Rectal smooth muscle tissue (tissue), 1 donor: ENCODE results near the gene PDE4A.
"Not testable (repeated sequence)": the region's sequence is repeated elsewhere in the genome, so short reads cannot be mapped to it uniquely, and the experiment has no call there.

ENCODE experiments used
- H3K27ac ChIP-seq: one replicate; pipeline ENCODE4 v1.7.0; 2013; ENCODE audit warnings: low read depth, low read length, inconsistent platforms
- H3K27me3 ChIP-seq: one replicate; pipeline ENCODE4 v1.7.0; 2013; ENCODE audit warnings: low read length; ENCODE audit not compliant: control insufficient read depth, insufficient read depth
- H3K36me3 ChIP-seq: one replicate; pipeline ENCODE4 v1.7.0; 2013; ENCODE audit warnings: low read length; ENCODE audit not compliant: control insufficient read depth, insufficient read depth
- H3K4me1 ChIP-seq: one replicate; pipeline ENCODE4 v1.7.0; 2013; ENCODE audit warnings: low read length; ENCODE audit not compliant: control insufficient read depth, insufficient read depth
- H3K4me3 ChIP-seq: one replicate; pipeline ENCODE4 v1.7.0; 2013; ENCODE audit warnings: low read length
- H3K9ac ChIP-seq: one replicate; pipeline ENCODE4 v1.7.0; 2013; ENCODE audit warnings: low read length

PDE4A gene

DNA sequence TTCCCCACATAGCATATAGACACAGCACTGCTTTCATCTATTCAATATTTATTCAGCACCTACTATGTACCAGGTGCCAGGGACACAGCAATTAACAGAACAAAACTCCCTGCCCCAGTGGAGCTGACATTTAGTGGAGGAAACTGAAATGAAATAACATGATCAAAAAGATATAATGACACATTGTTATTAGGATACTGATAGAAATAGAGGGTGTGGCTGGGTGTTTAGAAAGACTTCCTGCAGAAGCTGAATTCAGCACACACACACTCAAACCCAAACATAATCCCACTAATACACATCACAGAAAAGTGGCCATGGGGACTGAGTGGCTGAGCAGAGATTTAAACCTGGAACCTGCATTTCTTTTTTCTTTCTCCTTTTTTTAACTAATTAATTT lies 13.2 kb upstream of the PDE4A start:
- Histone ChIP-seq H3K27me3 (peaks cover 4% of the 10 kb centered on the region), H3K27ac (no peak overlapping the region), H3K9ac (no peak overlapping the region), H3K4me3 (no peak overlapping the region), H3K36me3 (no peaks in the 10 kb centered on the region), H3K4me1 (peaks cover 8% of the 10 kb centered on the region)

DNA sequence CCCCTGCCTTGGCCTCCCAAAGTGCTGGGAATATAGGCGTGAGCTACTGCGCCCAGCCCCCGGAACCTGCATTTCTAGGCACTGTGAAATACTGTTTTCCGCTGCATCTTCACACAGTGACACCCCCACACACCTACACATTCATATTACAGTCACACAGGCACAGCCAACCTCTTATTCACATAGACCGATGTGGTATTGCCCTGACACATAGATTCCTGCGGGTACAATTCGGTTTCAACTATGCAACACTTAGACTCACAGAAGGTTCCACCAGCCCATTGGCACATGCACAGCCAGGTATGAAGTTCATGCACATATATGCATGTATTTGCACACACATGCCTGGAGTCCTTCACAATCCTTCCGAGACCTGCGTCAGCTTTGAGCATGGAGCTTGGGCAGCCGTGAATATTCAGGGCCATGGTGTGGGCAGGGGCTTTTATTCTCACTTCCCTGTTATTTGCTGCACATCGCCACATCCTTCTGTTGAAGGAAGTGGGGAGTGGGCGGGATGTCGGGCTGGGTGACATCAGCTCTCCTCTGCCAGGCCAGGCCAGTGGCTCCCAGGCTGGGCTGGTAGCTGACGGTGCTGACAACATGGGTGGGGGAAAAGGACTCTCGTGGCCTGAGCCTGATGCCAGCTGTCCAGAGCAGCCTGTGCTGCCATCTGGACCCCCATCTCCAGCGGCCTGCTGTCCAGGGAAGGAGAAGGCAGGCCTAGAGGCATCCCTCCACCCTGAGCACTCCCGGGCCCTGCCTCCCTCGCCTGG lies 11.6 kb upstream of the PDE4A start:
- no peak overlapping the region for H3K9ac ChIP-seq
- H3K36me3 ChIP-seq = no peaks in the 10 kb centered on the region
- H3K4me1 ChIP-seq = peaks cover 4% of the 10 kb centered on the region
- H3K4me3 ChIP-seq = no peak overlapping the region
- H3K27me3 ChIP-seq = peaks cover 4% of the 10 kb centered on the region
- H3K27ac ChIP-seq = no peak overlapping the region

DNA sequence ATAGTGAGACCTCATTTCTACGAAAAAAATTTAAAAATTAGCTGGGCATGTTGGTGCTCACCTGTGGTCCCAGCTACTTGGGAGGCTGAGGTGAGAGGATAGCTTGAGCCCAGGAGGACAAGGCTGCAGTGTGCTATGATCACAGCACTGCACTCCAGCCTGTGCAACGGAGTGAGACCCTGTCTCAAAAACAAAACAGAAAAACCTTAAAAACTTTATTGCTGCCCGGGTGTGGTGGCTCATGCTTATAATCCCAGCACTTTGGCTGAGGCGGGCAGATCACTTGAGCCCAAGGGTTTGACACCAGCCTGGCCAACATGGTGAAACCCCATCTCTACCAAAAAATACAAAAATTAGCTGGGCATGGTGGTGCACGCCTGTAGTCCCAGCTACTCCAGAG lies 9.1 kb upstream of the PDE4A start:
- H3K27me3 ChIP-seq, H3K27ac ChIP-seq, H3K36me3 ChIP-seq, H3K4me1 ChIP-seq, H3K4me3 ChIP-seq, H3K9ac ChIP-seq: not testable (repeated sequence)

DNA sequence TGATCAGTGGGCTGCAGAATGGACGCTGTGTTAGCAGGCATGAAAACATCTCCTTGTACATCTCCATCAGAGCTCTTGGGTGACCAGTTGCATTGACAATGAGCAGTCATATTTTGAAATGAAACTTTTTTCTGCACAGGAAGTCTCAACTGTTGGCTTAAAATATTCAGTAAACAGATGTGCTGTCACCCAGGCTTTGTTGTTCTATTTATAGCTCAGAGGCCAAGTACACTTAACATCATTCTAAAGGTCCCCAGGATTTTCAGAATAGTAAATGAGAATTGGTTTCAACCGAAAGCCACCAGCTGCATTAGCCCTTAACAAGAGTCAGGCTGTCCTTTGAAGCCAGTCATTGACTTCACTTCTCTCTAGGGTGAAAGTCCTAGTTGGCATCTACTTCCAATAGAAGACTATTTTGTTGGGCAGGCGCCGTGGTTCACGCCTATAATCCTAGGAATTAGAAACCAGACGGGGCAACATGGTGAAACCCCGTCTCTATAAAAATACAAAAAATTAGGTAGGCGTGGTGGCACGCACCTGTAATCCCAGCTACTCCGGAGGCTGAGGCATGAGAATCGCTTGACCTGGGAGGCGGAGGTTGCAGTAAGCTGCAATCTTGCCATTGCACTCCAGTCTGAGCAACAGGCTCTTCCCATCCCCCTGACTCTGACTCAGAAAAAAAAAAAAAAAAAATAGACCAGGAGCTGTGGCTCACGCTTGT lies 7.9 kb upstream of the PDE4A start:
- Histone ChIP-seq H3K27me3 (peaks cover 10% of the 10 kb centered on the region), H3K36me3 (no peaks in the 10 kb centered on the region), H3K9ac (no peak overlapping the region), H3K27ac (no peak overlapping the region), H3K4me1 (no peaks in the 10 kb centered on the region), H3K4me3 (no peak overlapping the region)

DNA sequence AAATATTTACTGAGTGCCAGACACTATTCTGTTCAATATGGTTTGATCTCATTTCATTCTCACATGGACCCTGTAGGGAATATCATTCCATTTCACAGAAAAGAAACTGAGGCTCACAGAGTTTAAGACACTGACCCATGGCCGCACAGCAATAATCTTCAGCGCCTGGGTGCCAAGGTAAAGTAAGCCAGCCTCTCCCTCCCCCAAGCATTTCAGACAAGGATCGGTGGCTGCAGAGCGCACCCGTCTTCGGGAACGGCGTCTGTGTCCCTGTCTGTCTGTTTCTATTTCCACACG lies 4.3 kb upstream of the PDE4A start:
- peak overlapping the region; percentile 56 for H3K4me3 ChIP-seq
- H3K9ac ChIP-seq = peak overlapping the region; percentile 22
- no peak overlapping the region for H3K27ac ChIP-seq
- no peaks in the 10 kb centered on the region for H3K36me3 ChIP-seq
- H3K4me1 ChIP-seq = no peaks in the 10 kb centered on the region
- H3K27me3 ChIP-seq = peaks cover 28% of the 10 kb centered on the region

DNA sequence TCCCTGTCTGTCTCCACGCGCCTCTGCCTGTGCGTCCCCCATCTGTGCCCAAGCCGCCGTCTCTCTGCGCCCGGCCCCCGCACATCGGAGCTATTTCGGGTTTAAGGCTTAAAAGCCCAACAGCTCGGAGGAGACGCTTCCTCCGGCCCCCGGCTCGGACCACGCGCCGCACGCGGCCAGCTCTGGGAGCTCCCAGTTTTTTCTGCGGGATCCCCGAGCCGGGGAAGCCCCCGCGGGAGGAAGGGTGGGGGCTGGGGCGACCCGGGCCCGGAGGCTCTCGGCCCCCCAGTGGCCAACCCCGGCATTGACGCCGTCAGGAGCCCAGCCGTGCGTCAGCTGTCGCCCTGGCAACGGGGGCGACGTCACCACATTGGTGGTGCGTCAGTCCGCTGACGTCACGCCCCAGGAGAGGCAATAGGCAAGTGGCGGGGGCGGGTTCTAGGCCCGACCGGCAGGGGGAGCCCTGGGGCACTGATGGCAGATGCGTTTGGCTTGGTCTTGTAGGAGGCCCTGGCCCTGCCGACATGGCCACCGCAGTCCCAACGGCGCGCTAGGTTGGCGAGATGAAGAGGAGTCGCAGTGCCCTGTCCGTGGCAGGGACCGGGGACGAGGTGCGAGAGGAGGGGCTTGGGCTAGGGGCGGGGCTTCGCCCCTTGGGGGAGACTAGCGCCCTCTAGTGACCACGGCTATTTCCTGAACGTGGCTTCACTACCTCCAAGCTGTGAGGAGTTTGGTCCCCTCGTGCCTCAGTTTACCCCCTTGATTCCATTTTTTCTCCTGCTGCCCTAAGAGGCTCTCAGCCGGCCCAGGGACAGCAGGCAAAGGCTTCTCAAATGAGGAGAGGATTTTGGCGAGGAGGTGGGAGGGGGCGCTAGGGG lies 3.7 kb upstream of the PDE4A start:
- Histone ChIP-seq H3K4me1 (no peaks in the 10 kb centered on the region), H3K9ac (peak overlapping the region; percentile 22), H3K27ac (no peak overlapping the region), H3K27me3 (peaks cover 29% of the 10 kb centered on the region), H3K36me3 (no peaks in the 10 kb centered on the region), H3K4me3 (peak overlapping the region; percentile 56)

DNA sequence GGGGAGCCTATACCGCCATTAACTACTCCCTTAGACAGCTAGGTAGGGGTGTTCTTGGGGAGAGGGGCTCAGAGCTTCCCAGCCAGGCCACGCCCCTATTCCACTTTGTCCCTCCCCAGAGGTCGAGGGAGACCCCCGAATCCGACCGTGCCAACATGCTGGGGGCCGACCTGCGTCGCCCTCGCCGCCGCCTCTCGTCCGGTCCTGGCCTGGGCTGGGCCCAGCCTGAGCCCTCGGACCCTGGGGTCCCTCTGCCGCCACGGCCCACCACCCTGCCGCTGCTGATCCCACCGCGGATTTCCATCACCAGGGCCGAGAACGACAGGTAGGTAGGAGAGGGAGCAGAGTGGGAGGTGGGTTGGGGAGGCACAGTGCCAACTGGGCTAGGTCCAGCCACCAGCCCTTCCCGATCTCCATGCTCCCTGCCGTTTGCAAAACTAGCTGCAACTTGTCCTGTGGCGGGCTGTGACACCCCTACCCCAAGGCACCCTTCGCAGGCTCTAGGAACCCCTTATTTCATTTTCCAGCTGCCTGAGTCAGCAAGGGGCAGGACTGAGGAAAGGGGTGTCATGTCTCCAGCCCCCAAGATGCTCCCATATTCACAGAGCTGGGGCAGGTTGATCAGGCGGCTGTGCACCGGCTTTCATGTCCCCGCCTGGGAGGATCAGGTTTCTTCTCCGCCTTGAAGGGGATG lies 2.6 kb upstream of the PDE4A start:
- no peaks in the 10 kb centered on the region for H3K4me1 ChIP-seq
- no peak overlapping the region for H3K4me3 ChIP-seq
- H3K36me3 ChIP-seq = no peaks in the 10 kb centered on the region
- H3K27ac ChIP-seq = no peak overlapping the region
- H3K27me3 ChIP-seq = peaks cover 39% of the 10 kb centered on the region
- no peak overlapping the region for H3K9ac ChIP-seq

DNA sequence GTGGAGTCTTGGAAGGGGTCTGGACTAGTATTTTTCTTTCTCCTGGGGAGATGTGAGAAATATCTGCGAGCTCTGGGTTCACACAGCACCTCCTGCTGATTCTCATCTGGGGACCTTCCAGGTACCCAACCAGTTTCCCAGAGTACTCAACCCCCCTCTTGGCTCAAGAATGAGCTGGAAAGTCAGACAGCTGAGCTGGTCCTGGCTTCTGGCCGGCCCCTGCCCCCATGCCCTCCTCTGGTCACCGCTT lies 2.2 kb upstream of the PDE4A start:
- H3K9ac ChIP-seq = no peak overlapping the region
- no peak overlapping the region for H3K4me3 ChIP-seq
- no peaks in the 10 kb centered on the region for H3K36me3 ChIP-seq
- H3K27me3 ChIP-seq = peaks cover 41% of the 10 kb centered on the region
- H3K27ac ChIP-seq = no peak overlapping the region
- H3K4me1 ChIP-seq = no peaks in the 10 kb centered on the region

DNA sequence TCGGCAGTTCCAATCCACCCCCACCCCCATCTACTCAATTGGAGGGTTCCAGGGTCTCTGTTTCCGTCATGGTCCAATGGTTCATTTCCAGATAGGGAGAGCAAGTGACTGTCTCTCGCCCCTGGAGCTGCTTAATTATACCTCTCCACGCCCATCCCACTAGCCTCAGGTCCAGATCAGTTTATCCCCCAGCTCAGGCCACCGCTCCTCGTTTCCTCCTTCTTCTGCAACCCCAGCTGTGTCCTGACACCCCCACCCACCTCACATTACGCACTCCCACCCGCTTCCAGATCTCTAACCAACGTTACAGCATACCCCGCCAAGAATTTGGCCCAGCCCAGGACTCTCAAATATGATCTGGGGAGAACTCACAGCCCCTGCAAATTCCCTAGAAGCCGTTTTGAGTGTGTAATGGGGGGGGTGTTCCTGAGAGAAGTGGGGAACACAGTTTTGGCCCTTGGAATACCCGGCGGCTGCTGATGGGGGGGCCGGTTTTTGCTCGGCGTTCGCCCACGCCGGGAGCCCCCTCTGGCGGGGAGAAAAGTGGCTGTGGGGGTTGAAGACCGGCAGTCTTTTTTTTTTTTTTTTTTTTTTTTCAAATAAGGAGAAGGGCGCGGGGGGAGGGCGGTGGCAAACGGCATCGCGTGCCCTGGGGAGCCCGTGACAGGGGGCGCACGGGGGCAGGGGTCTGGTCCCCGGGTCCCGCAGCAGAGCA lies 1.7 kb upstream of the PDE4A start:
- no peak overlapping the region for H3K27ac ChIP-seq
- H3K4me1 ChIP-seq = no peaks in the 10 kb centered on the region
- no peak overlapping the region for H3K4me3 ChIP-seq
- H3K9ac ChIP-seq = no peak overlapping the region
- no peaks in the 10 kb centered on the region for H3K36me3 ChIP-seq
- peaks cover 45% of the 10 kb centered on the region for H3K27me3 ChIP-seq

DNA sequence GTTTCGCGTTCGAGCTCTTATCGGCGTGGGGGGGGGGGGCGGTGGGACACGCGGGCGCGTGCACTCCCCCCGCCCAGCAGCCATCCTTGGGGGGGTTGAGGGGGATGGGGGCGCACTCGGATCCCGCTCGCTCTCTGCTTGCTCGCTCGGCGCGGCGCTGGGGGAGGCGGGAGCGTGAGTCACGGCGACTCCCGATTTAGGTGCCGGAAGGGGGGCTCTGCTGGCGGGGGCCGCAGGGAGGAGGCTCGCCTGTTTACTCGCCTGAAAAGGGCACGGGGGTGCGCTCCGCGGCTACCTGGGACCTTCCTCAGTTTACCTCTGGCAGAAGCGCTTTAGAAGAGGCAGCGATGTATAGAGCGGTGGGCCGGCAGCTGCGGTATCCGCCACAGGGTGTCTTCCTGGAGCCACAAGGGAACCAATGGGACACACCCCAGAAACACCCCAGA lies 1.1 kb upstream of the PDE4A start:
- Histone ChIP-seq H3K27me3 (peaks cover 51% of the 10 kb centered on the region), H3K9ac (no peak overlapping the region), H3K4me1 (no peaks in the 10 kb centered on the region), H3K27ac (no peak overlapping the region), H3K36me3 (no peaks in the 10 kb centered on the region), H3K4me3 (no peak overlapping the region)

DNA sequence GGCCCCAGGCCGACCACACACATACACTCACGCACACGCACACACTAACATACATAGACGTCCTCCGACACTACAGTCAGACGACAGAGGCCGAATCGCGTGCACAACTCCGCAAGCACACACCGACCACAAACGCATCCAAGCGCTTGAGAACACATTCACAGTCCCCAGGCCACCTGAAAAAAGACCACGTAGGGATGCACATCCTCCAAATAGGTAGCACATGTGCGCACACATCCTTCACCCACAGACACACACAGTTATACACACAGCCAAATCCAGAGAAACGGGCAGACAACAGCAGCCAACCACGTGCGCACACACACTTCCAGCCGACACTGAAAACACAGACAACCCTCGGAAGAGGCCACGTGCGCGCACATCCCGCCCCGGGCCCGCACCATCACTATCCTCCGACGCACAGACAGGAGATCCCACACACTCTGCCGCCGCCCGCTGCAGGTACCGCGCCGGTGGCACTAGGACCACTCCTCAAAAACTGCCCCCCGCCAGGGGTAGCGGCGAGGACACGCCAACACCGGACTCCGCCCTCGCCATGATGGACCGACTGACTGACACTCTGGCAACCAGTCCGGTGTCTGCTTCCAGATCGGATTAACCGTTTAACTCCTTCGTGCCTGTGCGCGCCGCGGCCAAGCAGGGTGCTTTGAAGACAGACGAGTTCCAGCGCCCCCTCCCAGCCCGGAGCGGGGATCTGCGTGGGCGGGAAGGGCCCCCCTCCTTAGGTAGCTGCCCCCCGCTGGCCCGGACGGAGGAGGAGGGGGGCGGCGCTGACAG lies 493 bp upstream of the PDE4A start:
- no peaks in the 10 kb centered on the region for H3K36me3 ChIP-seq
- H3K27me3 ChIP-seq = peaks cover 54% of the 10 kb centered on the region
- H3K9ac ChIP-seq = no peak overlapping the region
- no peaks in the 10 kb centered on the region for H3K4me1 ChIP-seq
- H3K4me3 ChIP-seq = peak overlapping the region; percentile 30
- H3K27ac ChIP-seq = no peak overlapping the region
